GM21717 (cell line): ENCODE data around the gene SCYGR4.
"Not testable (repeated sequence)": the region's sequence is repeated elsewhere in the genome, so short reads cannot be mapped to it uniquely, and the experiment has no call there.

Experiments
- ATAC-seq: cut with Tn5 transposase; IDR thresholded peaks from one replicate; pipeline ENCODE4 v1.9.1; 2021; ENCODE audit warnings: mild to moderate bottlenecking, moderate library complexity; ENCODE audit not compliant: unreplicated experiment

The SCYGR4 gene

DNA sequence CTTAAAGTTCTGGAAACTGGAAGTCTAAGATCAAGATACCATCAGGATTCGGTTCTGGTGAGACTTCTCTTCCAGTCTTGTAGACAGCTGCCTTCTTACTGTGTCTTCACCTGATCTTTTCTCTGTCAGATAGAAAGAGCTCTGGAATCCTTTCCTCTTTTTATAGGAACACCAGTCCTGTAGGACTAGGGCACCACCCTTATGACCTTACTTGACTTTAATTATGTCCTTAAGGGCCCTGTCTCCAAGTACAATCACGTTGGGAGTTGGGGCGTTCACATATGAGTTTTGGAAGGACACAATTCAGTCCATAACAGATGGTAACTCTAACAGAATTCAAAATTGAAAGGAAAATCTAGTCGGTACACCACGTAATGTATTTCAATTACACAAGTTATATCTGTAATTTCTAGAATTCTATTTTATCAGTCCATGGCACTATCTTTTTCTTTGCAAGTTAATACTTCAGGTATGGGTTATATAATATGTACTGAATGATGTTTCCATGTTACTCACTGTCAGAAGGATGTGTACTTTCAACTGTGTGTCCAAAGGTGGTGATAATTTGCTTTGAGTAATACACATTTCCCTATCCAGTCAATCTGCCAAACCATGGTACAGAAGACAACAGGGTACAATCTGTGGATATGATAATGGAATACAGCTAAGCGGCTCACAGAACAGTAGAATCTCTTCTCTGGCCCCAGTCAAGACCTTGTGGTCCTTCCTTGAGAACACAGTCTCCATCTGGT is 48.1 kb downstream of the SCYGR4 start:
- no peak for ATAC-seq

- not testable (repeated sequence) for ATAC-seq
These were observed 49.4 kb downstream of the SCYGR4 start, which contains the start of gene SCYGR5 for GRCh38 chr2:227666631-227667170. Gene SCYGR5 (plus strand): TSS chr2:227666804. CDS start chr2:227666804, 0 bp downstream.
